Umbilical cord (tissue), 2 donors: ENCODE data around the gene GIGYF2. TPM values are rescaled to one million over a fixed set of nuclear protein-coding genes. Genes with fewer than 3 reads are reported as not detected.

ENCODE experiments used
- DNase-seq: peaks from one replicate; pipeline ENCODE4 v3.0.0-alpha.2; 2015; ENCODE audit warnings: low spot score
- total RNA-seq: library from RNA; depleted of rRNA; stranded (reverse); fragments of >200 nt; gene quantifications from one replicate; pipeline ENCODE4 v1.2.3, GENCODE V29; 2014; ENCODE audit warnings: low replicate concordance; ENCODE audit not compliant: insufficient read depth

GIGYF2 gene
- total RNA-seq, 1 donor from 2014 or later, result 93.2 TPM

DNA sequence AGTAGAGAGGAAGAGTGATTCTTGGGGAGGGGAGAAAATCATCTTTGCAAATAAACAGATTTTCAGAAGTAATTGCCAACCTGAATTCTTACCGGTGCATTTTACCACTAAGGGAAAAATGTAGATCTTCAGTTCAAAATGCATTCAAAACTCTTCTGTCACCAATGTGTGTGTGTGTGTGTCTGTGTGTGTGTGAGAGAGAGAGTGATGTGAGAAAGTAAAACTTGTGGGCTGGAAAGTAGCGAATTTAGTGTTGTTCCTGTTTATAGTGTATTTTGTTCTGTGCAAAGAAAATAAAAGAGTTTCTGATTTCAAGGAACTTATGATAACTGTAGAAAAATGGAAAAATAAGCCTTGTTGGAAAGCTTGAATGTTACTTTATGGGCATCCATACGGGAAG lies 52.2 kb downstream of the GIGYF2 start:
- no peak for DNase-seq

DNA sequence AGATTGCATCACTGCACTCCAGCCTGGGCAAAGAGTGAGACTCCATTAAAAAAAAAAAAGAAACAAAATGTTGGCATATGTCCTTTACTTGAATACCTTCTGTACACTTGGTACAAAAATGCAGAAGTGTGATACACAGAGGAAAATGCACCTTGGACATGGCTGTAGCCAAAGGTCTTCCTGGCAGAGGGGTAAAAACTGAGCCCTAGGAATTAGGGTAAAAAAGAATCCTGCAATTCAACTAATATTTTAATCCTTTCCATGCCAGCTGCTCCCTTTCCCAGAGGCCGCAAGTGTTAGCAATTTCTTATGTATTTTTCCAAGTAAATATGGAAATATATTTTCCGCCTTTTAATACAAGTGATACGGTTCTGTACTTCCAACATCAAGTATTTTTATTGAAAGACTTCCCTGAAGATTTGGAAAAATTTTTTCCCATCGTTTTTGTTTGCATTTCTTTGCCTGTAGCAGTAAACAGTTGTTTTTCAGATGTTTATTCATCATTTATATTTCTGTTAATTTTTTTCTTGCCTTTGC lies 53.1 kb downstream of the GIGYF2 start:
- DNase-seq, result no peak

DNA sequence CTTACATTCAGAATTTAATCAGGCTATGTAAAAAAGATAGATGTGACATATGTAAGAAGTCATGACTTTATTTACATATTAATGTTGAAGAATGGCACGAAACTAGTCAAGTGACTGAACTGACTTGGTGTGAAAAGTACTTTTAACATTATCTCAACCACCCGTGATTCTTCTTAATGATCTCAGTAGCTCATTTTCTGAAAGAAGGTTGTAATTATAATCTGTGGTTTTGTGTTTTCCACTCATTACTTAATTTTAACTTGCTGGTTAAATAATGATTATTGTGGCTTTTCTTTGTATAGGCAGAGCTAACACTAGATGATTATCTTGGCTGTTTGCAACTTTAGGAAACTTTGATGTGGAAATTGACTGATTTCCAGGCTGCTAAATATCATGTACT lies 60.8 kb downstream of the GIGYF2 start:
- no peak for DNase-seq

DNA sequence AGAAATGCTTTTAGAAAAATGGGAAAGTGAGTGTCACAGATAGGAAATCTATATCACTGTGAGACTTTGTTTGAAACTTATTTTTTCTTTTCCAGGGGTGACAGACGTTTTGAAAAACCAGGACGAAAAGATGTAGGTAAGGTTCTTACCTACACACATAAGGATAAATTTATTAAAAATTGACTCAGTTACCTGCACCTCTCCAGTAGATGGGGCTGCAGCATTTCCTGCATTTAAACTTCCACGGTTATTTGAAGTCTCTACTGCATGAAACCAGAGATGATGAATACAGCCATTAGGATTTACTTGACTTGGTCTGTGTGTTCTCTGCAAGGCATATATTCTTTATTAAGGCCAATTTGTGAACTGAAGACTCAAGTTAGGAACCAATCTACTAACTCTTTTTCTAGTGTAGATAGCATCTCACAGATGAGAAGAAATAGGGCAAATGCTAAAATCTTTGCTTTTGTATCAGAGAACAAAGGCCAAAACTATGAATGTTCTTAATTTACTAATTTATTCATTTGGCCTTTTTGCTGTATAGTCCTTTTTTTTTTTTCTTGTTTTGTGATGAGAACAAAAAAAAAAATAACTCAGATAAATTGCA lies 64.3 kb downstream of the GIGYF2 start:
- peak; percentile 55 for DNase-seq

DNA sequence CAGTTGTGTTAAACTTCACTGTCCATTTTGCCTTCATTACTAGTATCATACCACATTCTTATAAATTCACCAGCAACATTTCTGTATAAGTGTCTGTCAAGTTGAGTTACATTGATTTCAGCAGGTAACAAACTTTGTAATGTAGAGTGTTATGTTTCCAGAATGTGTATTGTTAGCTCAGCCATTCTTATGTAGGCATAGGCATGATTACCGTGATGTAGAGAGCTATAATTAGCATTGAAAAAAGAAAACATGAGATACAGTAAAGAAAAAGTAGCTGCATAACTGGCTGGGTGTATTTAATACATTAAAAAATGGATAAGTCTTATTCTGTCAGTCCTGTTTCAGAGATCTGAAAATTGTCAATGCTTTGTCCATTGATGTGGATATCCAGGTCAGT lies 70.7 kb downstream of the GIGYF2 start:
- DNase-seq, result no peak

DNA sequence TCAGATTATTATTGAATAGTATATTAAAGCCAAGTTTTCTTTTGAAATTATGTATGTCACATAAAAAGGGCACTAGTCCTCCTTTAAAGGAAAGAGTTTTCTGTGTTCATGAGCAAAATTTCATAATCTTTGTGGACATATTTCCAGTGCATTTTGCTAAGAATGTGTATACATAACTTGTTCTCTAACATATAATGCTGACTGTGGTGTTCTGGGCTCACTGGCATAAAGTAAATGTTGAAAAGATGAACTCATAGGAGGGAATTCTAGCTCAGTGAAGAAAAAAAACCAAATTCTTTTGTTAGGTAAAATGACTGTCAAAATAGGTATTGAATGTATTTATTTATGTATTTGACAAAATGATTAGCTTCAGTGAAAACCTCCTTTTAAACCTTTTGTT lies 73.1 kb downstream of the GIGYF2 start:
- no peak for DNase-seq

DNA sequence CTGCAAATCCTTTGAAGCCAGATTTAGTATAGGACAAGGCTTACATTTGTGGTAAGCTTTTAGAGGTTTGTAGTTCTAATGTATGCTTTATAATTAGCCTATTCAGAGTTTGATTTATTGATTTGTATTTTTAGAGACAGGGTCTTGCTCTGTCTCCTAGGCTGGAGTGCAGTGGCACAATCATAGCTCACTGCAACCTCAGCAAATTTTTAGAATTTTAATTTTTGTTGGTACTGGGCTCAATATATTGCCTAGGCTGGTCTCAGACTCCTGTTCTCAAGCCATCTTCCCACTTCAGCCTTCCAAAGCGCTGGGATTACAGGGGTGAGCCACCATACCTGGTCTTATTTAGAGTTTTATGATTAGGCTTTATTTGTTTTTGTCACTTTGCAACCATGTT lies 74.7 kb downstream of the GIGYF2 start:
- DNase-seq, result no peak

DNA sequence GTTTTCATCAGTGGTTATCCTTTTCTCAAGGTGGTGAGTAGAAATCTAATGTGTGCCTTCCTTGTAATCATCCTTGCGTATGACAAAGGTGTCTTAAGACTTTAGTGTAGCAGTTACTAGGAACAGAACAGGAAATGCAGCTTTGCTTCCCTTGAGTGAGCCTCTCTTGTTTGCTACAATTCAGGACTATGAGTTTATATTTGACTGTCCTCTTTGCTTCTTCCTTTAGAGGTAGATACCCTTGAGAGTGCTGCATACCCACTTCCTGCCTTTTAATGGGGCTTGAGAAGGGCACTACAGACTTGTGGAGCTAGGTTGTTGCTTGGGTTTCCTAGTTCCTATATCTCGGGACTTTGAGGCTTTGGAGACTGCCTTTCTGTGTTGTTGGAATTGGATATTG lies 75.4 kb downstream of the GIGYF2 start:
- no peak for DNase-seq

DNA sequence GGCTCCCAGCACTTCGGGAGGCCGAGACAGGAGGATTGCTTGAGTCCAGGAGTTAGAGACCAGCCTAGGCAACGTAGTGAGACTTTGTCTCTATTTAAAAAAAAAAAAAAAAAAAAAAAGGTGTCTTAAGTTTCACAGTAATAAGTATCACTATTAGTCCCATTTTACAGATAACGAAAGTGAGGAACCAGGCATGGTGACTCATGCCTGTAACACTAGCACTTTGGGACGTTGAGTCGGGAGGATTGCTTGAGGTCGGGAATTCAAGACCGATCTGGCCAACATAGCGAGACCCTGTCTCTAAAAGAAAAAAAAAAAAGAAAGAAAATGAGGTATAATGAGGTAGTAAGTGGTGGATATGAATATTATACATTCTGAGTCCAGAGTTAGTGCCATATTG lies 76.7 kb downstream of the GIGYF2 start:
- DNase-seq, result no peak

DNA sequence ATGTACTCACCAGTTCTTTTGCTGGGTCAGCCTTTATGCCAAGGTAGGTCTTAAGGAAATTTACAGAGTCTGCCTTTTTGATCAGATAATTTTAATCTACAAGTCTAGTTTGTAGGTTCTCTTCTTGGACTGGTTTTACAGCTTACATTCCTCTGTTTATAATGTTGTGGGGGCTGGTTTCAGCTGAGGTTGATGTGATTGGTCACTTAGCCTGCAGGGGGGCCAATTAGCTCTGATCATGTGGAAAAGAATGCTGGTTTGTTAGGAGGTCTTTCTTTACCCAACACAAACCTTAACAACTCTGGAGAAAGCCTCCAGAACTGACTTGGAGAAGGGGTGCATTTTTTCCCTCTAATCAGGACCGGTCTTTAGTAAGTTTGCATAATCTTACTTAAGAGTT lies 79.3 kb downstream of the GIGYF2 start, which contains the start of gene KCNJ13:
Gene KCNJ13, minus strand, starts transcription at position 131 of the 400 bp plus-strand sequence. CDS start 5,203 bp downstream, outside the sequence.
- peak; percentile 52 for DNase-seq

DNA sequence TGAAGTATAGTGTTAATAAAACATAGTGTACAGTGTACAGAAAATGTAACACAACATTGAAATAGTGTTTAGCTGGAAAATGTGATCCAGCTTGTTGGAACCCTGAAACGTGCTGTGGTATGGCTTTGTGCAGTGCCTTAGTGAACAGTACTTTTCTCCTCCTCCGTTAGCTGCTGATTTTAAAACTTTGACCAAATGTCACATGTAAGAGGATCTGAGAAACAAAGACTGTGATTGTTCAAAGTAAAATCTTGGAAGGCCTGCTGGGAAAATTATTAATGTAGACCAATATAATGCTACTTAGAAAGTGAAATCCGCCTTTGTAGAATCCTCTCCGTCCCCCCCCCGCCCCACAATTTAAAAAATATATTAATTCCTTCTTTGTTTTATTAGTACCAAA lies 80.1 kb downstream of the GIGYF2 start:
- DNase-seq, result no peak

DNA sequence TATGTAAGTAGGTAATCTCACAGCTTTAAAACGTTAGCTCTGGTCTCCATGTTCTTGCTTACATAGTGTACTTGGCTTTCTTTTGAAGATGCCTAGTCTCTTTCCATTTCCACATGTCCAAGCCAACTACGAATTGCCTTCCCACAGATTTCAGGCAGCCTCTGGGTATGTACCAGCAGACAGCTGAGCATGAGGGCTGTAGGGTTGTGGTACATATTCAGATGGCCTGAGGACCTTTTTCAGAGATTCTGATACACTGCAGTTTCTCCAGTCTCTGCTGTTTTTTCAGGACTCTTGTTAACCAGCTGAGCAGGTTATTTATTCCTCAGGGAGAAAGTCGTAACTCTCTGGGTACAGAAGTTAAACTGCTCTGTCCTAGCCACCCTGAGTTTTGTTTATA lies 82.3 kb downstream of the GIGYF2 start:
- DNase-seq, result peak; percentile 75

DNA sequence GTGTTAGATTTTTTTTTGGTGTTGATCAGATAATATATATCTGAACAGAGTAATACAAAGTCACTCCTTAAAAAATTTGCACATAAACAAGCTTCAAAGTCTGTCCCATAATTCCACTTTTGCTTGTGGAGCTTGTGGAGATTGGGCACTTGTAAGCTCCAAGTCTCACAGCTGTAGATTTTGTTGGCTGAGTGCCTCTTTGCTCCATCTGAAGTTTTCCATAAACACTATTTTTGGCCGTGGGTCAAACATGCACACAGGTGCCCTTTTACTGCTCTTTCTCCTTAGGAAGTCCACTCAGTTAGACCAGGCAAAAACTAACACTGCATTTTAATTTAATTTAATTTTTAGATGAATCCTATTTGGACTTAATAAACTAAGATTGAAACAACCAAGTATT lies 82.8 kb downstream of the GIGYF2 start:
- DNase-seq, result peak; percentile 32

DNA sequence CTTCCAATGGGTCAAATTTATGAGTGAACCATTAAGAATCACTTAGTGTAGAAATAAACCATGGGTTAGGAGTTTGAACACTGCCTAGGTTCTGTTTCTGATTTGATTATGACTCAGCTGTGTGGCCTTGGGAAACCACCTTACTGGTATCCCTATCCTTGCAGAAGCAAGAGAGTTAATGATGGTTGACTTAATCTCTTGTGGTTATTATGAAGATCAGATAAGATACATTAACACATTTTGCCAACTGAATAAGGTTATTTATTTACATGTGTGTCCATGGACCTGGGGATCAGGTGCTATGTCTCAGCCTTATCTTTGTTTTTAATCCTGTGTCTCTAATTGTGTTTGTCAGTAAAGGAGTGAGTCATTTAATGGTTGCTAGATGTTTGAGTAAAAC lies 84.6 kb downstream of the GIGYF2 start:
- DNase-seq, result no peak

DNA sequence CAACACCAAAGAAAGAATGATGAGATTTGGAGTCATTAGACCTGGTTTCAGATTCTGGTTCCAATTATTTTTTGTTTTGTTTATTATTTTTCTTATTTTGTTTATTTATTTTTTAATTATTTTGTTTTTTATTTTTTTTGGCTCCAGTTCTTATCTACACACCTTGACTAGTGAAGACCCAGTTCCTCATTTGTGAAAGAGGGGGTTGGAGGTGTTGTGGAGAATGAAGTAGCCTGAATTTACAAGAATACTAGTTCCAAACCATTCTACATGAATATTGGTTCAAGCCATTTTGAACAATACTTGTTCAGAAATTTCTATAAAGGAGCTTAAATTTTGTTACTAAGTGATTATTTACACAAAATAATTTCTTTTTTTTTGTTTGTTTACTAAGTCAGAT lies 86.1 kb downstream of the GIGYF2 start:
- no peak for DNase-seq

DNA sequence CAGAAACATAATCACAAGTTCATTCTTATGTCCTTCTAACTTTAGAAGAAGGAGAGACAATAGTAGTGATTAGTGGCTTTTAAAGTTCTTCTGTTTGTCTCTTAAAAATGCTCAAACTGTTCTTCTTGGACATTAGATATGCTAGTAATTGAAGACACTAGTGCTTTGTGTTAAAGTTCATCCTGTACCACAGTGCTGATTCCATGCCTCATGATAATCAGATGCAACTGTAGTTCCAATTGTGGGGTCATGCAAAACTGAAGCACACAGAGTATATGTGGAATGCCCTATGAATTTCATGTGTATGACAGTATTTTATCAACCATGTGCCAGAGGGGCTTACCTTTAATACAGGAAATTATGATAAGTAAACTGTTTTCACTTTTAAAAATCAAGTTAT lies 90.7 kb downstream of the GIGYF2 start:
- no peak for DNase-seq

DNA sequence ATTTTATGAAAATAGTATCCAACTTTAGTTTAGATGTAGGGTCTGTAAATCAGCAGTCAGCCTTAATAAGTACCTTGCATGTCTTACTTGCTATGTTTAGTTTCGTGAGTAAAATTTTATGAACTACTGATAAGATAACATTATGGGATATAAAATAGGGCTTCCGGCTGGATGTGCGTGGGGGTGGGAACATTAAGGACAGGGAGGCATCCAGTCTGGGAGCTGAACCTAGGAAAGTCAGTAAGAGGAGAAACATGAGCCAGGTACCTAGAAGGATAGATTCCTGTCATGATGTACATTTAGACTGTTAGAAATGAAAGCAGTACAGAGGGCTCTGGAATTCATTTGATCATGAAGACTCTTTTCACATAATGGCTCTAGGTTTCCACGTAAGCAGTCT lies 92.0 kb downstream of the GIGYF2 start:
- peak; percentile 40 for DNase-seq

DNA sequence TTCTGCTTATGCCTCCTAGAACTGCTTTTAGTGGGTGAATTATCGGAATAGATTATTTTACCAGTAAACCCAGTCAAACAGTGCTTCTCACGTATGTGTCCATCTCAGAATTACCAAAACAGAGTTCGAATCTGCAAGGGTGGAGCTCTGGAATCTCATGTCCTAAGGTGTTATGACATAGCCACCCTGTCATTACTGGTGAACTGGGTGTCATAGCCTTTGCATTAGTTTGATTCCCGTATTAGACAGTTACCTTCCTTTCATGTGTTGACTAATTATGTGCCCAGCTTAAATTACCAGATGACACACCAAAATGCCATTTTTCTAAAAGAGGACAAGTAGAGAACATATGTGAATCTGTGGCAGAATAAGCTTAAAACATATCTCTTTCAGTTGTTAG lies 94.4 kb downstream of the GIGYF2 start:
- no peak for DNase-seq

DNA sequence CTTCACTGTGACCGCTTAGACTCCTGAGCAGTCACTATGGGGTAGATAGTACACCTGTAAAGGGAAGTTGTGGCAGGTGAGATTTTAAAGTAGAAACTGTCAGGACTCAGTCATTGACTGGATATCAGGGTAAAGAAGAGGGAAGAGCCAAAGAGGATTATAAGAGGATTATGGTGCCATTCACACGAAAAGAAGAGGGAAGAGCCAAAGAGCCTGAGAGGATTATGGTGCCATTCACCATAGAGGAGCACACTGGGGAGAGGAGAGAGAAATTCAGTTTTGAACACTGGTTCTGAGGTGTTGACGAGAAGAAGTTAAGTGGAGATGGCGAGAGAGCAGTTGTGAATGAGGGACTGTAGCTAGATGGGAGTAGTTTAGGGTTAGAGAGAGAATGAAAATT lies 96.1 kb downstream of the GIGYF2 start:
- no peak for DNase-seq

DNA sequence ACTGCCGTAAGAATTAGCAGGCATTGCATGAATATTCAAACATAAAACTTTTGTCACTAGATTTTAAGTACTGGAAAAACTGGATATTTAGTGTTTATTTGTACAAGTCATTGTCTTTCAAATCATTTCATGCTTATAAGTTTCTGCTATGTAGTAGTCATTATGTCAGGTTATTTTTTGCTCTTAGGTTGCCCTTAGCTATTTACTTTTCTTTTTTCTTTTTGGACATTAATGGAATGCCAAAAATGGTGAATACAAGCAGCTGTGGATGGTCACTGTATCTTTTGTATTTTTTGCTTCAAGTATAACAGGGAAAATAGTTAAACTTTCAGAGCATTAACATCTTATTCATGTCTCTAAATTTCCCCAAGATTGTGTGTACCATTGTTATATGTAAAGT lies 97.8 kb downstream of the GIGYF2 start:
- DNase-seq, result no peak

DNA sequence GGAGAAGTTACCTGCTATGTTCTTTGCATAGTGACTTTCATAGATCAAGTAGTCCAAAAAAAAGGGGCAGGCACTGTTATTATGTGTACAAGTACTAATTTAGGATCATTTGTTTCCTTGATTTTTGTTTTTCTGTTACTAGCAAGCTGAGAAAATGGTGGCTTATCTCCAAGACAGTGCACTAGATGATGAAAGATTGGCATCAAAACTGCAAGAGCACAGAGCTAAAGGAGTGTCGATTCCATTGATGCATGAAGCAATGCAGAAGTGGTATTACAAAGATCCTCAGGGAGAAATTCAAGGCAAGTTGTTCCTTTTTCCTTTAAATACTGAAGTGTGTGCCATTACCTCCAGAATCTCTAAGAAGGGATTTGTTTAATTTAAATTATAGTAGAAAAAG lies 98.8 kb downstream of the GIGYF2 start:
- DNase-seq, result no peak

DNA sequence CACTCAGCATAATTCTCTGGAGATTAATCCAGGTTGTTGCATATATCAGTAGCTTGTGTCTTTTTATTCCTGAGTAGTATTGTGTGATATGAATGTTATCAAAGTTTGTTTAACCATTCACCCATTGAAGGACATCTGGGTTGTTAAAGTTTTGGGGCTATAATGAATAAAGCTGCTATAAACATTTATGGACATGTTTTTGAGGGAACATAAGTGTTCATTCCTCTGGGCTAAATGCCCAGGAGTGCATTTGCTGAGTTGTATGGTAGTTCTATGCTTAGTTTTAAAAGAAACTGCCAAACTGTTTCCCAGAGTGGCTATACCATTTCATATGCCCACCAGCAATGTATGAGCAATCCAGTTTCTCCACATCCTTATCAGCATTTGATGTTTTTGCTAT lies 101.1 kb downstream of the GIGYF2 start:
- DNase-seq, result no peak

DNA sequence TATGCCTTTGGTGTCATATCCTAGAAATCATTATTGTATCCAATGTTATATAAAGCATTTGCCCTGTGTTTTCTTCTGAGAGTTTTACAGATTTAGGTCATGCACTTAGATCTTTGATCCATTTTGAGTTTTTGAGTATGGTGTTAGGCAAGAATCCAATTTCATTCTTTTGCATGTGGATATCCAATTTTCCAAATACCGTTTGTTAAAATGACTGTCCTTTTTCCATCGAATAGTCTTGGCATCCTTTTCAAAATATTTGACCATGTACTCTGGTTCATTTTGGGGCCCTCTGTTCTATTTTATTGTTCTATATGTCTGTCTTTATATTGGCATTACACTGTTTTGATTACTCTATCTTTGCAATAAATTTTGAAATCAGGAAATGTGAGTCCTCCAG lies 103.0 kb downstream of the GIGYF2 start:
- no peak for DNase-seq

DNA sequence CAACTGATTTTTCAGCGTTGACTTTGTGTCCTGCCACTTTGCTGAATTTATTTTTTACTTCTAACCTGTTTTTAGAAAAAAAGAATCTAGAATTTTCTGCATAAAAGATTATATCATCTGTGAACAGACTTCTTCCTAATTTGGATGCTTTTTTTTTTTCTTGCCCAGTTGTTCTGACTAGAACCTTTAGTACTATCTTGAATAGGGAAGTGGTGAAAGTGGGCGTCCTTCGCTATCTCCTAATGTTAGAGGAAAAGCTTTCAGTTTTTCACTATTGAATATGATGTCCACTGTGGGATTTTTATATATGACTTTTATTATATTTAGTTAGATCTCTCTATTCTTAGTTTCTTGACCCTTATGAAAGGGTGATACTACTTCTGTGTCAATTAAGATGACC lies 105.0 kb downstream of the GIGYF2 start:
- no peak for DNase-seq
